MCF 10A (cell line): ENCODE results near the gene SLC39A6. TPM values are rescaled to one million over a fixed set of nuclear protein-coding genes. Genes with fewer than 3 reads are reported as not detected.
"Not testable (repeated sequence)": the region's sequence is repeated elsewhere in the genome, so short reads cannot be mapped to it uniquely, and the experiment has no call there.

Experiments used
- BruUV-seq: library from RNA; stranded (reverse); fragments of 400-500 nt; replicated peaks from 2 replicates; lab custom pipeline; 2021; lab: Mats Ljungman, UMichigan
- CTCF ChIA-PET: fragments of 300-600 bp; sonication (Branson Sonifier 250); formaldehyde crosslinking; extraction: SDS; loops from one replicate; lab custom pipeline; 2021; ENCODE audit warnings: antibody characterized with exemption, inconsistent platforms; lab: Yijun Ruan, JAX
- POLR2A ChIA-PET: fragments of 300-600, 350-650 bp; sonication (Branson Sonifier 250); formaldehyde crosslinking; extraction: SDS; loops from one replicate; lab custom pipeline; 2020; ENCODE audit warnings: antibody characterized with exemption, inconsistent platforms; lab: Yijun Ruan, JAX
- DNase-seq: peaks from one replicate; pipeline ENCODE4 v3.0.0-alpha.2; 2018; ENCODE audit not compliant: unreplicated experiment
- H3K27ac Mint-ChIP-seq: one replicate; pipeline ENCODE4 v1.8.0; 2022; ENCODE audit warnings: mild to moderate bottlenecking, low read depth, mixed read lengths; ENCODE audit not compliant: unreplicated experiment
- H3K27me3 Mint-ChIP-seq: one replicate; pipeline ENCODE4 v1.8.0; 2022; ENCODE audit warnings: mixed read lengths; ENCODE audit not compliant: insufficient read depth, unreplicated experiment
- H3K36me3 Mint-ChIP-seq: one replicate; pipeline ENCODE4 v1.8.0; 2022; ENCODE audit warnings: mild to moderate bottlenecking, moderate library complexity, mixed read lengths; ENCODE audit not compliant: insufficient read depth, unreplicated experiment
- H3K4me1 Mint-ChIP-seq: one replicate; pipeline ENCODE4 v1.8.0; 2022; ENCODE audit warnings: mixed read lengths; ENCODE audit not compliant: insufficient read depth, unreplicated experiment
- H3K4me3 Mint-ChIP-seq: one replicate; pipeline ENCODE4 v1.8.0; 2022; ENCODE audit warnings: mild to moderate bottlenecking, moderate library complexity, mixed read lengths; ENCODE audit not compliant: unreplicated experiment
- H3K9me3 Mint-ChIP-seq: one replicate; pipeline ENCODE4 v1.8.0; 2022; ENCODE audit warnings: mixed read lengths; ENCODE audit not compliant: unreplicated experiment
- intact Hi-C: fragments of 100-400 bp; cut with micrococcal nuclease; formaldehyde crosslinking; loops from 2 replicates; pipeline ENCODE4 v1.14.1; 2022
- total RNA-seq: library from RNA; stranded (reverse); gene quantifications from 2 replicates; pipeline ENCODE4 v1.2.3, GENCODE V29; 2022
- TF ChIP-seq, protein P1 (sequence below): fragments of 200-600 bp; IDR thresholded peaks from one replicate; pipeline ENCODE4 v1.8.0; 2022; ENCODE audit warnings: antibody characterized with exemption, mild to moderate bottlenecking; ENCODE audit not compliant: unreplicated experiment

SLC39A6 gene
- total RNA-seq, 1 experiment from 2014 or later = 49.7 TPM

DNA sequence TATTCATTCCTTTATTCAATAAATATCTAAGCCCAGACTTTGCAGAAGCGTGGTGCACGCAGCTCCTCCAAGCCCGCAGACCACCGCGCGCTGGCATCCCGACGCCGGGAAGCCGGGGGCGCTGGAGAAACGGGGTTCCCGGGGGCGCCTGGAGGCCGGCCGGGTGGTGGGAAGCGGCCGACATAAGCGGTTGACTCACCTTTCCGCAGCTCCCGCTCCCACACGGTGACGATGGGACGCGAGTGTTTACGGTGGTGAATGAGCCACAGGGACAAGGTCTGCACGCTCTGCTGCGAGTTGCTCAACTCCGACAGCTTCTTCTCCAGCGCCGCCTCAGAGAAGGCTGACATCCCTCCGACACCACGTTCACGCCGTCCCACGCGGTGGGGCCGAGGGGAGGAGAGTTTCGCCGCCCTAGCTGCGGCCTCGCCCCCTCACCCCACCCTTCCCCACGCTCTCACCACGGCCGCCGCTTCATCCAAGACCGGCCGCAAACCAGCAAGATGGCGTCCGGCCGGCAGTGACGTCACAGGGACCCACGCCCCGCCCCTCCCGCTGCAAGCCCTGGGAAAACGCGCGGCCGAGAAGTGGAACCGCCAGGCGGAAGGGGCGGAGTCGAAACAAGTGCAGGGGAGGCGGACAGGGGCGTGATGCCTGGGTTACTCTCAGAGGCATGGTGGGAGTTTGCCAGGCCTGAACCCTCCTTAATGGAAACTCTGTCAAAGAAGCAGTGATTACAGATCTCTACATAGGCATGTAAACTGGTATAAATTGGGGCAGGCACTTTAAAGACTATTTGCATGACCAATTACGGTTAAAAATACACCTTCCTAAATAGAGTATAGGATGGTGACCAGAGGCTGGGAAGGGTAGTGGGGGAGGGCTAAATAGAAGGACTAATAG, 61.8 kb downstream of the SLC39A6 start, which contains the start of gene RPRD1A:
RPRD1A (minus strand) TSS at position 505 of the 903 bp plus-strand sequence; CDS start at position 350, 155 bp downstream.
- H3K27ac Mint-ChIP-seq = peak within 1 kb of the TSS; percentile 92
- TSS peak; percentile 55 for BruUV-seq
- intact Hi-C loops = no loop called here
- H3K36me3 Mint-ChIP-seq = peaks cover 5% of the 10 kb centered on the region
- DNase-seq = peak; percentile 94
- no peaks in the 10 kb centered on the region for H3K9me3 Mint-ChIP-seq
- H3K27me3 Mint-ChIP-seq = no peaks in the 10 kb centered on the region
- CTCF ChIA-PET = interaction anchor here (0.7 to 1.2 kb wide), 2 partner anchors 49 to 50 kb away, joined by 3 to 5 read pairs; no protein-coding TSS in a partner anchor
- POLR2A ChIA-PET = interaction anchor here (0.6 to 3.7 kb wide), 25 partner anchors 9 to 777 kb away, joined by 3 to 44 read pairs (median 4); partner anchors contain the start of genes ELP2, MOCOS, SLC39A6 and ZSCAN30
- TF ChIP-seq, protein P1, sequence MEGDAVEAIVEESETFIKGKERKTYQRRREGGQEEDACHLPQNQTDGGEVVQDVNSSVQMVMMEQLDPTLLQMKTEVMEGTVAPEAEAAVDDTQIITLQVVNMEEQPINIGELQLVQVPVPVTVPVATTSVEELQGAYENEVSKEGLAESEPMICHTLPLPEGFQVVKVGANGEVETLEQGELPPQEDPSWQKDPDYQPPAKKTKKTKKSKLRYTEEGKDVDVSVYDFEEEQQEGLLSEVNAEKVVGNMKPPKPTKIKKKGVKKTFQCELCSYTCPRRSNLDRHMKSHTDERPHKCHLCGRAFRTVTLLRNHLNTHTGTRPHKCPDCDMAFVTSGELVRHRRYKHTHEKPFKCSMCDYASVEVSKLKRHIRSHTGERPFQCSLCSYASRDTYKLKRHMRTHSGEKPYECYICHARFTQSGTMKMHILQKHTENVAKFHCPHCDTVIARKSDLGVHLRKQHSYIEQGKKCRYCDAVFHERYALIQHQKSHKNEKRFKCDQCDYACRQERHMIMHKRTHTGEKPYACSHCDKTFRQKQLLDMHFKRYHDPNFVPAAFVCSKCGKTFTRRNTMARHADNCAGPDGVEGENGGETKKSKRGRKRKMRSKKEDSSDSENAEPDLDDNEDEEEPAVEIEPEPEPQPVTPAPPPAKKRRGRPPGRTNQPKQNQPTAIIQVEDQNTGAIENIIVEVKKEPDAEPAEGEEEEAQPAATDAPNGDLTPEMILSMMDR = no peak
- peaks cover 12% of the 10 kb centered on the region for H3K4me1 Mint-ChIP-seq
- peak within 1 kb of the TSS; percentile 91 for H3K4me3 Mint-ChIP-seq

DNA sequence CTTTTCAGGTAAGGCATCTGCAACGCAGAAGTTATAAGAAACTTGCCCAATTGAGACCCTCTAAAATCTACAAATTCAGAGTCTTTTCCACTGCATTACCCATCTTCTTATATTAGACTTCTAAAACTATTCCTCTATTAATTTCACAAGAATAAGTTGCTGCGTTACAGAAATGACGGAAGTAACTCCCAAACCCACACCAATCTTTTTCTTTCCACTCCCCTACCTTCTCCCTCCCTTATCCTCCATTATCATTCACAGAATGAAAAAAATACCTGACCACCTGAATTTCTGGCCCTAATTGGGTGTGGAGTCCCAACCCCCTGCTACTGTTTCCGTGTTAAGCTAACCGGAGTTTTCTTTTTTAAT, 62.5 kb downstream of the SLC39A6 start:
- CTCF ChIA-PET = interaction anchor here (0.6 to 1.2 kb wide), 2 partner anchors 49 to 701 kb away, joined by 3 to 5 read pairs; no protein-coding TSS in a partner anchor
- DNase-seq = peak; percentile 13

DNA sequence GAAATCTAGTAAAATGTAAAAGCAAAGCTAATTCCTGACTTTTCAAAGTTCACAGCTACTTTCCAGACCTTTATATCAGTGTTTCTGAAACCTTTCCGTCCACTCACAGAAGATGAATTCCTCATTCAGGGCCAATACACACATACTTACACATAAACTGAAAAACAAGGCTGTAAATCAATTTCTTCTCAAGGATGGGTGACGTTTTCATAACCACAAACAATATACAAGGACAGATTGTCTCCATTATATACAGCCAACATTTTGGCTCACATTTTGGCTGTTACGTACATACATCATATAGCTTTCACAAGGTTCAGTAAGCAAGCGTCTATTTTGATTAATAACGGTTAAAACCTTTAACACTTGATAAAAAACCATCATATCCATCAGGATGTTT, 63.1 kb downstream of the SLC39A6 start:
- no peaks in the 10 kb centered on the region for H3K9me3 Mint-ChIP-seq
- DNase-seq = peak; percentile 25
- intact Hi-C loops = no loop called here
- BruUV-seq = no TSS peak
- TF ChIP-seq, protein P1 = no peak
- POLR2A ChIA-PET = interaction anchor here (0.6 to 3.7 kb wide), 12 partner anchors 8 to 180 kb away, joined by 3 to 44 read pairs (median 4); partner anchors contain the start of genes ELP2 and SLC39A6
- no peaks in the 10 kb centered on the region for H3K27me3 Mint-ChIP-seq
- H3K4me3 Mint-ChIP-seq = peak overlapping the region; percentile 91
- CTCF ChIA-PET = interaction anchor here (0.6 to 1.2 kb wide), 6 partner anchors 9 to 702 kb away, joined by 3 to 6 read pairs (median 4); no protein-coding TSS in a partner anchor
- H3K4me1 Mint-ChIP-seq = peaks cover 12% of the 10 kb centered on the region
- peaks cover 5% of the 10 kb centered on the region for H3K36me3 Mint-ChIP-seq
- peak overlapping the region; percentile 92 for H3K27ac Mint-ChIP-seq

More for the DNA sequence above, 62.5 kb downstream of the SLC39A6 start:
- Mint-ChIP-seq H3K36me3 (peaks cover 5% of the 10 kb centered on the region), H3K27me3 (no peaks in the 10 kb centered on the region), H3K9me3 (no peaks in the 10 kb centered on the region), H3K27ac (peak overlapping the region; percentile 92), H3K4me3 (peak overlapping the region; percentile 91), H3K4me1 (peaks cover 12% of the 10 kb centered on the region)
- BruUV-seq = no TSS peak
- intact Hi-C loops = no loop called here
- POLR2A ChIA-PET = interaction anchor here (0.6 to 3.7 kb wide), 25 partner anchors 9 to 777 kb away, joined by 3 to 44 read pairs (median 4); partner anchors contain the start of genes ELP2, MOCOS, SLC39A6 and ZSCAN30
- TF ChIP-seq, protein P1 = no peak

DNA sequence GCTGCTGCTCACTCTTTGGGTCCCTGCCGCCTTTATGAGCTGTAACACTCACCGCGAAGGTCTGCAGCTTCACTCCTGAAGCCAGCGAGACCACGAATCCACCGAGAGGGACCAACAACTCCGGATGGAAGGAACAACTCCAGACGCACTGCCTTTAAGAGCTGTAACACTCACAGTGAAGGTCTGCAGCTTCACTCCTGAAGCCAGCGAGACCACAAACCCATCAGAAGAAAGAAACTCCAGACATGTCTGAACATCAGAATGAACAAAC, 64.4 kb downstream of the SLC39A6 start:
- peak overlapping the region; percentile 70 for H3K27ac Mint-ChIP-seq
- CTCF ChIA-PET, DNase-seq, intact Hi-C loops, H3K9me3 Mint-ChIP-seq, H3K36me3 Mint-ChIP-seq, BruUV-seq, H3K4me3 Mint-ChIP-seq, H3K27me3 Mint-ChIP-seq: not testable (repeated sequence)
- POLR2A ChIA-PET = interaction anchor here (1.4 to 3.7 kb wide), 2 partner anchors 65 to 124 kb away, joined by 4 to 44 read pairs; partner anchors contain the start of genes ELP2 and SLC39A6
- peaks cover 12% of the 10 kb centered on the region for H3K4me1 Mint-ChIP-seq
